PC-3 (cell line): ENCODE results near the gene PCARE. TPM values are rescaled to one million over a fixed set of nuclear protein-coding genes. Genes with fewer than 3 reads are reported as not detected.

Experiments used
- ATAC-seq: fragments of 200-7000 bp; cut with Tn5 transposase; 2 replicates; pipeline ENCODE4 v1.9.1; 2020; ENCODE audit warnings: mild to moderate bottlenecking, moderate library complexity
- BruUV-seq: library from RNA; stranded (reverse); fragments of 400-500 nt; replicated peaks from 2 replicates; lab custom pipeline; 2021; lab: Mats Ljungman, UMichigan
- CTCF ChIA-PET: fragments of 300-600 bp; sonication (Branson Sonifier 250); formaldehyde crosslinking; loops from one replicate; lab custom pipeline; 2022; ENCODE audit warnings: antibody characterized with exemption; lab: Charles Lee
- POLR2A ChIA-PET: fragments of 300-600 bp; sonication (Branson Sonifier 250); formaldehyde crosslinking; loops from one replicate; lab custom pipeline; 2022; ENCODE audit warnings: antibody characterized with exemption; ENCODE audit not compliant: unreplicated experiment; lab: Charles Lee
- DNase-seq: peaks from one replicate; pipeline ENCODE4 v3.0.0-alpha.2; 2015
- H2AFZ ChIP-seq: fragments of 300-600 bp; sonication (generic); 2 replicates; pipeline ENCODE4 v1.6.0; 2016; ENCODE audit warnings: antibody characterized with exemption, low read length
- H3F3A ChIP-seq: fragments of 300-600 bp; sonication (generic); one replicate; pipeline ENCODE4 v1.6.0; 2017; ENCODE audit warnings: antibody characterized with exemption, low read length, control low read depth, mild to moderate bottlenecking; ENCODE audit not compliant: unreplicated experiment
- H3K27ac ChIP-seq: fragments of 300-600 bp; sonication (generic); 2 replicates; pipeline ENCODE4 v1.5.1; 2016; ENCODE audit warnings: mild to moderate bottlenecking, low read length
- H3K27me3 ChIP-seq: fragments of 300-600 bp; sonication (generic); 2 replicates; pipeline ENCODE4 v1.6.1; 2016; ENCODE audit warnings: low read length, mixed read lengths
- H3K36me3 ChIP-seq: fragments of 300-600 bp; sonication (generic); 2 replicates; pipeline ENCODE4 v1.6.1; 2016; ENCODE audit warnings: low read depth, mixed run types, low read length, mixed read lengths
- H3K4me1 ChIP-seq: fragments of 300-600 bp; sonication (generic); 2 replicates; pipeline ENCODE4 v1.5.1; 2016; ENCODE audit warnings: low read length; ENCODE audit not compliant: insufficient read depth
- H3K4me2 ChIP-seq: fragments of 300-600 bp; sonication (generic); 2 replicates; pipeline ENCODE4 v1.6.0; 2016; ENCODE audit warnings: low read length
- H3K4me3 ChIP-seq: fragments of 300-600 bp; sonication (generic); 2 replicates; pipeline ENCODE4 v1.5.1; 2016; ENCODE audit warnings: mild to moderate bottlenecking, low read length, mixed read lengths
- H3K79me2 ChIP-seq: fragments of 300-600 bp; sonication (generic); 2 replicates; pipeline ENCODE4 v1.6.1; 2017; ENCODE audit warnings: low read length, mixed read lengths
- H3K9ac ChIP-seq: fragments of 300-600 bp; sonication (generic); 2 replicates; pipeline ENCODE4 v1.6.0; 2016; ENCODE audit warnings: mild to moderate bottlenecking, low read length
- H3K9me2 ChIP-seq: fragments of 300-600 bp; sonication (generic); replicated peaks from 2 replicates; pipeline ENCODE4 v1.6.1; 2016; ENCODE audit warnings: mixed run types, low read length, mixed read lengths
- H3K9me3 ChIP-seq: fragments of 300-600 bp; sonication (generic); 2 replicates; pipeline ENCODE4 v1.6.1; 2016; ENCODE audit warnings: low read length, mixed read lengths
- H4K20me1 ChIP-seq: fragments of 300-600 bp; sonication (generic); 2 replicates; pipeline ENCODE4 v1.6.1; 2016; ENCODE audit warnings: low read length, mixed read lengths
- CTCF ChIP-seq: fragments of 300-600 bp; sonication (generic); conservative IDR thresholded peaks from 2 replicates; pipeline ENCODE4 v1.5.1; 2017; ENCODE audit warnings: antibody characterized with exemption, low read depth, mild to moderate bottlenecking, low read length
- EZH2 ChIP-seq: fragments of 300-600 bp; sonication (generic); IDR thresholded peaks from one replicate; pipeline ENCODE4 v1.6.1; 2017; ENCODE audit warnings: antibody characterized with exemption, mild to moderate bottlenecking, low read length; ENCODE audit not compliant: unreplicated experiment
- EZH2phosphoT487 ChIP-seq: fragments of 300-600 bp; sonication (generic); IDR thresholded peaks from 2 replicates; pipeline ENCODE4 v1.6.1; 2018; ENCODE audit warnings: mild to moderate bottlenecking, antibody characterized with exemption, low read length, borderline replicate concordance
- intact Hi-C: fragments of 100-400 bp; cut with micrococcal nuclease; formaldehyde crosslinking; loops from 2 replicates; pipeline ENCODE4 v1.9.0; 2023
- total RNA-seq: library from RNA; depleted of rRNA; stranded (reverse); fragments of >200 nt; gene quantifications from 2 replicates; pipeline ENCODE4 v1.2.3, GENCODE V29; 2014

The PCARE gene
- total RNA-seq, 1 experiment from 2014 or later: not detected

GRCh38 chr2:29120846-29121245, 46.5 kb upstream of the PCARE start:
- Histone ChIP-seq H3K27me3 (no peaks in the 10 kb centered on the region), H3F3A (peaks cover 15% of the 10 kb centered on the region), H3K79me2 (peaks cover 69% of the 10 kb centered on the region), H3K4me1 (peaks cover 61% of the 10 kb centered on the region), H3K4me3 (no peak overlapping the region), H2AFZ (no peak overlapping the region), H3K36me3 (peaks cover 20% of the 10 kb centered on the region), H4K20me1 (no peaks in the 10 kb centered on the region), H3K9me3 (peaks cover 12% of the 10 kb centered on the region), H3K9me2 (no peaks in the 10 kb centered on the region), H3K27ac (no peak overlapping the region), H3K9ac (no peak overlapping the region), H3K4me2 (no peak overlapping the region)
- TF ChIP-seq EZH2: no peak
- no peak for TF ChIP-seq EZH2phosphoT487
- no peak for TF ChIP-seq CTCF
- CTCF ChIA-PET: no interaction called here
- ATAC-seq (no peak), DNase-seq (no peak)
- intact Hi-C loops: no loop called here
- POLR2A ChIA-PET: no interaction called here
- BruUV-seq: no TSS peak

DNA sequence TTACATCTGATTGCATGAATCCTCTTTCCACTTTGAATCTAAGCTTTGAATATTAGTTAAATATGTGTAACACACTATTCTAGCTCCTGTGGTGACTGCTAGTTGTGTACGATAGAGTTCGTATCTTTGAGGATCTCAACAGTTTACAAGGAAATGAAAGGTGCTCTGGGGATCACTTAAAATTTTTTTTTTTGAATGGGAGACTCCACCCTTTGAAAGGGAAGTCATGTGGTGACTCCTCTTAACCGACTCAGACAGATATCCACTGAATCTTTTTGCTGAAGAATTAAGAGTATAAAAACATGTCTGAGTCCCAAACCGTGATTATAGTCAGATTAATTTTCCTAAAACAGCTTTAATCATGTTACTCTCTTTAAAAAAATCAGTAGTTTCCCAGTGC, 44.9 kb upstream of the PCARE start:
- no peak overlapping the region for H2AFZ ChIP-seq
- DNase-seq: peak; percentile 26
- POLR2A ChIA-PET: no interaction called here
- ATAC-seq: no peak
- CTCF ChIA-PET: no interaction called here
- H3K9me2 ChIP-seq: no peaks in the 10 kb centered on the region
- peaks cover 9% of the 10 kb centered on the region for H3F3A ChIP-seq
- no peaks in the 10 kb centered on the region for H3K27me3 ChIP-seq
- intact Hi-C loops: loop anchor here (5.0 kb wide), 2 partner anchors 63 to 78 kb away; no protein-coding TSS in a partner anchor
- H4K20me1 ChIP-seq: no peaks in the 10 kb centered on the region
- no peak overlapping the region for H3K4me3 ChIP-seq
- H3K4me1 ChIP-seq: peaks cover 69% of the 10 kb centered on the region
- peak overlapping the region; percentile 88 for H3K27ac ChIP-seq
- BruUV-seq: no TSS peak
- no peaks in the 10 kb centered on the region for H3K9me3 ChIP-seq
- H3K4me2 ChIP-seq: peak overlapping the region; percentile 15; the same call in 1 of the 2 replicates
- peaks cover 6% of the 10 kb centered on the region for H3K36me3 ChIP-seq
- no peak overlapping the region for H3K9ac ChIP-seq
- H3K79me2 ChIP-seq: peaks cover 59% of the 10 kb centered on the region
- TF ChIP-seq CTCF: no peak
- TF ChIP-seq EZH2phosphoT487: no peak
- no peak for TF ChIP-seq EZH2

DNA sequence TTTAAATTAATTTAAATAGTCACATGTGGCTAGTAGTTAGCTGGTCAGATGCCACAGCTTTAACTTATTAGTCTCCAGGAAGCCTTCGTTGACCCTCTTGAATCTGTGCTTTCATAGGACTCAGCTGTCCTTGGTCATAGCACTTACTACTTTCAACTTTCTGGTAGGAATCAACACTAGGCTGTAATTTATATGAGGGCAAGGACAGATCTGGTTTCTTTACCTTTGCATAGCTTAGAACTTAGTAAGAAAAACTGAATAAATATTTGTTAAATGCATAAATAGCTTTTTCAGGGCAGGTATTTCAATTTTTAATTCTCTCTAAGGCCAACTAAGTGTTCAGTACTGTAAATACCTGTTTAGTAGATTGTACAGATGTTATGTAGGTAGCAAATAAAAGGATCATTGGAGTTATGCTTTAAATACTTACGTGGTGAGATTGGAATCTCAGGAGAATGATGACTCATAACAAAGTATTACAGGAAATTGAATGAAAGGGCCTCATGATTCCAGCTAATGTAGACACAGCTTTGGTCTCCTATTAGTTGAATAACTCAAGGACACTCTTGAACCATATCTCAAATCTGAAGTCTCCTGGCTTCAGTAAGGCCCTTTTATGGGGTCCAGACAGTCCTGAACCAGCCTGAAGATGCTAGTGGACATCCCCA, 43.4 kb upstream of the PCARE start:
- ATAC-seq: peak; percentile 47
- Histone ChIP-seq H3K4me3 (peak overlapping the region; percentile 82; the same call in 1 of the 2 replicates), H3K9me3 (no peaks in the 10 kb centered on the region), H3K4me2 (peak overlapping the region; percentile 81), H3K9me2 (no peaks in the 10 kb centered on the region), H3K27me3 (no peaks in the 10 kb centered on the region), H3K4me1 (peaks cover 72% of the 10 kb centered on the region), H2AFZ (no peak overlapping the region), H3K27ac (peak overlapping the region; percentile 88), H3K79me2 (peaks cover 59% of the 10 kb centered on the region), H3K9ac (peak overlapping the region; percentile 73; the same call in 1 of the 2 replicates), H4K20me1 (no peaks in the 10 kb centered on the region), H3F3A (no peaks in the 10 kb centered on the region), H3K36me3 (peaks cover 6% of the 10 kb centered on the region)
- CTCF ChIA-PET: no interaction called here
- TF ChIP-seq EZH2 (no peak), EZH2phosphoT487 (no peak), CTCF (no peak)
- intact Hi-C loops: loop anchor here (5.0 kb wide), 2 partner anchors 65 to 80 kb away; no protein-coding TSS in a partner anchor
- DNase-seq: peak; percentile 94
- POLR2A ChIA-PET: interaction anchor here (1.0 to 1.1 kb wide), 3 partner anchors 11 to 65 kb away, joined by 4 to 7 read pairs (median 6); no protein-coding TSS in a partner anchor
- TSS peak; percentile 92 for BruUV-seq
